ENCODE results near the gene HOXB4.
A peak's percentile ranks its signal among the peaks of the same experiment; 100 is the strongest.
"Not testable (repeated sequence)": the region's sequence is repeated elsewhere in the genome, so short reads cannot be mapped to it uniquely, and the experiment has no call there.

Gene HOXB4

DNA sequence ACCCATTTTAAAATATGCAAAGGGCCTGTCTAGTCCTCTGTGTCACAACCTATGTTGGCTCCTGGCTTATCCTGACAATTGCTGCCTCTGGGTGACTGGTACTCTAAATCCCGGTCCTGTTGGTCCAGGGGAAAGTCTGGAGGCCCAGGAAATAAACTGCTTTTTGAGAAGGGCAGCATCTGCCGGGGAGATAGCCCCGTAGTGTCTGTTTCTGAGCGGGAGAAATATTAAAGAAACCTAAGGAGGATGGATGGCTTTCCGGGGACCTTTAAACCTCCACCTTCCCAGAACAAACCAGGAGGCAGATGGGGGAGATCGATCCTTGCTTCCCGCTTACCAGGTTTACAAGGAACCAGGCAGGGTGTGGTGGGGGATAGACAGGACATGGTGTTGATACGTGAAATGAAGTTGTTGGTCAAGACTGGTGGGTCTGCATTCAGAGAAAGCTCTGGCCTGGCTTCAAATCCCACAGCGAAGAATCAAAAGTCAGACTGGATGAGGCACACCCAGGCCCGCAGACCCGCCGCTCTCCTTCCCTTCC lies 37.0 kb downstream of the HOXB4 start:
- H3K4me3 ChIP-seq (ENCODE audit: low read depth, low read length) = peak overlapping the region; percentile 96
- TF ChIP-seq, protein P1, sequence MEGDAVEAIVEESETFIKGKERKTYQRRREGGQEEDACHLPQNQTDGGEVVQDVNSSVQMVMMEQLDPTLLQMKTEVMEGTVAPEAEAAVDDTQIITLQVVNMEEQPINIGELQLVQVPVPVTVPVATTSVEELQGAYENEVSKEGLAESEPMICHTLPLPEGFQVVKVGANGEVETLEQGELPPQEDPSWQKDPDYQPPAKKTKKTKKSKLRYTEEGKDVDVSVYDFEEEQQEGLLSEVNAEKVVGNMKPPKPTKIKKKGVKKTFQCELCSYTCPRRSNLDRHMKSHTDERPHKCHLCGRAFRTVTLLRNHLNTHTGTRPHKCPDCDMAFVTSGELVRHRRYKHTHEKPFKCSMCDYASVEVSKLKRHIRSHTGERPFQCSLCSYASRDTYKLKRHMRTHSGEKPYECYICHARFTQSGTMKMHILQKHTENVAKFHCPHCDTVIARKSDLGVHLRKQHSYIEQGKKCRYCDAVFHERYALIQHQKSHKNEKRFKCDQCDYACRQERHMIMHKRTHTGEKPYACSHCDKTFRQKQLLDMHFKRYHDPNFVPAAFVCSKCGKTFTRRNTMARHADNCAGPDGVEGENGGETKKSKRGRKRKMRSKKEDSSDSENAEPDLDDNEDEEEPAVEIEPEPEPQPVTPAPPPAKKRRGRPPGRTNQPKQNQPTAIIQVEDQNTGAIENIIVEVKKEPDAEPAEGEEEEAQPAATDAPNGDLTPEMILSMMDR (IDR thresholded peaks at IDR 0.05; ENCODE audit: low read depth, low read length) = no peak

GRCh38 chr17:48540213-48540612 lies 37.9 kb downstream of the HOXB4 start:
- no peak overlapping the region for H3K4me3 ChIP-seq (ENCODE audit: low read depth, low read length)
- TF ChIP-seq, protein P1 (IDR thresholded peaks at IDR 0.05; ENCODE audit: low read depth, low read length) = no peak

DNA sequence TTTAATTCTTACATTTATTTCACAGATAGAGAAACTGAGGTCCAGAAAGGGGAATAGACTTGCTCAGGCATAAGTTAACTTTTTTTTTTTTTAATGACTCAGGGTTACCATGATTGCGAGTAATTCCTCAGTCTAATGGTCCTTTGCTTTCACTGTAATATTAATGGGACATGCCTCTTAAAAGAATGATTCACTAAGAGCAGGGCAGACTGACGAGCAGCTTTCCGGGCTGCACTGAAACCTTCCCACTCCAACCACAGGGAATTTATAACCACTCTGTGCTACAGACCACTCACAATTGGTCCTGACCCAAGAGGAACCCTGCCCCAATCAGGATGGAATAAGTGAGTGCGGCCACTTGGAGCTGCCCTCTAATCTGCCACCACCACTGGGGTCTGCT lies 39.0 kb downstream of the HOXB4 start:
- H3K4me3 ChIP-seq (ENCODE audit: low read depth, low read length) = no peak overlapping the region
- TF ChIP-seq, protein P1 (IDR thresholded peaks at IDR 0.05; ENCODE audit: low read depth, low read length) = no peak

DNA sequence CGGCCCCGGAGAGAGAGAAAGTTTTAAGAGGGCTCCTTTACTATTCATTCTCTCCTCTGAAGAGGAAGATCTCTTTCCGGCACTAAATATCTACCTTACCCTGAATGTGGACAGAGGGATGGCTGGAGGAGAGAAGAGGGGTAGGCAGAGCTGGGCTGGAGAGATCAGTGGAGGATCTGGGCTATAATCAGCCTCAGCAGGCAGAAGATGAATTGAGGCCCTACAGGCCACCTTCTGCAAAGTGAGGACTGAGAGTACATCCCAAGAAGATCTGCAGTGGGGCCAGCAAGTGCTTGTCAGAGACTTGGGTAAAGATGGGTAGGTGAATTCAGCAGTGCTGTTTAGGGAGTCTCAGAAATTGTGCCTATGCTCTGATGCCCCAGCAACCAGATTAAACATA lies 40.8 kb downstream of the HOXB4 start:
- TF ChIP-seq, protein P1 (IDR thresholded peaks at IDR 0.05; ENCODE audit: low read depth, low read length) = no peak
- no peak overlapping the region for H3K4me3 ChIP-seq (ENCODE audit: low read depth, low read length)

GRCh38 chr17:48535793-48536559 lies 42.2 kb downstream of the HOXB4 start:
- not testable (repeated sequence) for H3K4me3 ChIP-seq (ENCODE audit: low read depth, low read length)

- TF ChIP-seq, protein P1 (IDR thresholded peaks at IDR 0.05; ENCODE audit: low read depth, low read length) = no peak
- H3K4me3 ChIP-seq (ENCODE audit: low read depth, low read length) = no peak overlapping the region
These were observed 45.9 kb downstream of the HOXB4 start for GRCh38 chr17:48532261-48532660.

DNA sequence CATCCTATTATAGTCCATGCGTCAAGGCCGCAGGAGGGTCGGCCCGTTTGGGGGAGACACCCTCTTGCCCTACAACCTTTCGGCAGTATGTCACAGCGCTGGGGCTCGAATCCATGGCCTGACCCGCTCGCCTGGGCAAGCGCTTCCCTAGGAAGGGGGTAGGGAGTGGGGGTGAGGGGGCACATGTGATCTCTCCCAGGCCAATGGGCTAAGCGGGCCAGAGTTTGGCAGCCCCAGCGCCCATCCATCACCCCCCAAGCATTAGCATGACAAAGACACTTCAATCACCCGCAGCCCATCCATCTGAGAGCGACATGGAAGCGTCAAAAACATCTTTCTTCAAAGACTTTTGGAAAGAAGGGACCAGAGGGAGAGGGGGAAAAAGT lies 47.3 kb downstream of the HOXB4 start, which contains the start of gene HOXB1:
TSS of gene HOXB1 (minus strand) at position 125 of the 386 bp plus-strand sequence. CDS start at position 18, 107 bp downstream.
- no peak within 1 kb of the TSS for H3K4me3 ChIP-seq (ENCODE audit: low read depth, low read length)

More for the DNA sequence above, 47.3 kb downstream of the HOXB4 start, which contains the start of gene HOXB1:
- TF ChIP-seq, protein P1 (IDR thresholded peaks at IDR 0.05; ENCODE audit: low read depth, low read length) = no peak
